HG02759 (cell line): Measurements from ENCODE around the gene DYRK1B.

Experiments
- ATAC-seq: cut with Tn5 transposase; IDR thresholded peaks from one replicate; pipeline ENCODE4 v1.9.1; 2021; ENCODE audit warnings: mild to moderate bottlenecking, moderate library complexity; ENCODE audit not compliant: unreplicated experiment

DYRK1B gene

GRCh38 chr19:39864118-39864517 is 30.2 kb upstream of the DYRK1B start:
- ATAC-seq, result no peak

- no peak for ATAC-seq
These were observed 24.6 kb upstream of the DYRK1B start for GRCh38 chr19:39858541-39858940.

- ATAC-seq, result no peak
These were observed 18.9 kb upstream of the DYRK1B start for GRCh38 chr19:39852882-39853281.

GRCh38 chr19:39850892-39851291 is 16.9 kb upstream of the DYRK1B start:
- no peak for ATAC-seq

- no peak for ATAC-seq
These were observed 14.4 kb upstream of the DYRK1B start for GRCh38 chr19:39848392-39848791.

- ATAC-seq, result no peak
These were observed 13.6 kb upstream of the DYRK1B start for GRCh38 chr19:39847525-39847924.

GRCh38 chr19:39846678-39847486 is 12.9 kb upstream of the DYRK1B start:
- ATAC-seq, result no peak

- peak; percentile 91 for ATAC-seq
These were observed 12.1 kb upstream of the DYRK1B start, which contains the start of gene FBL for GRCh38 chr19:39845933-39846677. Gene FBL (minus strand): TSS chr19:39846379. CDS start chr19:39846300, 79 bp downstream.

- no peak for ATAC-seq
These were observed 11.6 kb upstream of the DYRK1B start for GRCh38 chr19:39845584-39845932.

- ATAC-seq, result no peak
These were observed 11.2 kb upstream of the DYRK1B start for GRCh38 chr19:39845172-39845571.

- no peak for ATAC-seq
These were observed 10.2 kb upstream of the DYRK1B start for GRCh38 chr19:39843919-39844793.

- ATAC-seq, result no peak
These were observed 8.9 kb upstream of the DYRK1B start for GRCh38 chr19:39842693-39843435.

- ATAC-seq, result no peak
These were observed 7.1 kb upstream of the DYRK1B start for GRCh38 chr19:39841041-39841440.

- ATAC-seq, result no peak
These were observed 6.5 kb upstream of the DYRK1B start for GRCh38 chr19:39840492-39840891.

GRCh38 chr19:39839678-39840327 is 5.8 kb upstream of the DYRK1B start:
- ATAC-seq, result no peak

GRCh38 chr19:39838569-39838968 is 4.6 kb upstream of the DYRK1B start:
- no peak for ATAC-seq

GRCh38 chr19:39837978-39838377 is 4.0 kb upstream of the DYRK1B start:
- ATAC-seq, result no peak

- no peak for ATAC-seq
These were observed 402 bp upstream of the DYRK1B start for GRCh38 chr19:39834287-39834841.

- no peak for ATAC-seq
These were observed 850 bp downstream of the DYRK1B start for GRCh38 chr19:39833160-39833463.
